Fibroblast of villous mesenchyme (primary cell): ENCODE measurements around the gene MMP28. TPM values are rescaled to one million over a fixed set of nuclear protein-coding genes. Genes with fewer than 3 reads are reported as not detected.

Experiments
- DNase-seq: peaks from one replicate; pipeline ENCODE4 v3.0.0-alpha.2; 2010; ENCODE audit warnings: low read depth
- H3K4me3 ChIP-seq: 2 replicates; pipeline ENCODE4 v1.5.1; 2011; ENCODE audit warnings: low read depth, mild to moderate bottlenecking, low read length
- total RNA-seq: library from RNA; depleted of rRNA; stranded (reverse); fragments of >200 nt; gene quantifications from 2 replicates; pipeline ENCODE4 v1.2.3, GENCODE V29; 2012
- TF ChIP-seq, protein P1 (sequence below): IDR thresholded peaks from 2 replicates; pipeline ENCODE4 v1.5.1; 2012; ENCODE audit warnings: low read depth, mild to moderate bottlenecking, low read length; ENCODE audit not compliant: insufficient read depth

The MMP28 gene
- total RNA-seq, 1 donor: under 0.01 TPM

DNA sequence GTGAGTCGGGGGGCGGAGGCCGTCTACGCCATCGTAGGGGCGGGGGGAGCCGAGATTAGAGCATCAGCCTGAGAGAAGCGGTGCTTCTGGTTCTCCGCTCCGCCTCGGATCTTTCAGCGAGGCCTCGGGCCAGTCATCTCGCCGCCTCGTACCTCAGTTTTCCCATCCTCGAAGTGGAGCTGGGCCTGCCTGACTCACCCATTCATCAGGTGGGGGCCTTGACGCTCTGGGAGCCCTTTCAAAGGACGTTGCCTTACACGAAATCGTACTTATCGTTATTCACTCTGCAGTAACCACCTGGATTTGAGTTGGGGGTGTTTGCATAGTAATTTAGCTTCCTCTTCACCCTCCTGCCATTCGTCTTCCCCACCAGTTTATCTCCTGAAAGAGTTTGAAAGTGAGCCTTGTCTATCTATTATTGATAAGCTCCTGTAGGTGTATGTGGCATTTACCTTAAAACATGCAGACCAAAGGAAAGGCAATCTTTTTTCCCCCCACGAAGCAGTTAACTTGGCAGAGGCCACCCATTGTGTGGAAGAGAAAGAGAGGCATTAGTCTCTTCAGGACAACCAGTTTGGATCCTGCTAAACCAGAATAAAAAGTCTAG, 14.5 kb upstream of the MMP28 start:
- peak overlapping the region; percentile 79 for H3K4me3 ChIP-seq
- DNase-seq: no peak
- TF ChIP-seq, protein P1, sequence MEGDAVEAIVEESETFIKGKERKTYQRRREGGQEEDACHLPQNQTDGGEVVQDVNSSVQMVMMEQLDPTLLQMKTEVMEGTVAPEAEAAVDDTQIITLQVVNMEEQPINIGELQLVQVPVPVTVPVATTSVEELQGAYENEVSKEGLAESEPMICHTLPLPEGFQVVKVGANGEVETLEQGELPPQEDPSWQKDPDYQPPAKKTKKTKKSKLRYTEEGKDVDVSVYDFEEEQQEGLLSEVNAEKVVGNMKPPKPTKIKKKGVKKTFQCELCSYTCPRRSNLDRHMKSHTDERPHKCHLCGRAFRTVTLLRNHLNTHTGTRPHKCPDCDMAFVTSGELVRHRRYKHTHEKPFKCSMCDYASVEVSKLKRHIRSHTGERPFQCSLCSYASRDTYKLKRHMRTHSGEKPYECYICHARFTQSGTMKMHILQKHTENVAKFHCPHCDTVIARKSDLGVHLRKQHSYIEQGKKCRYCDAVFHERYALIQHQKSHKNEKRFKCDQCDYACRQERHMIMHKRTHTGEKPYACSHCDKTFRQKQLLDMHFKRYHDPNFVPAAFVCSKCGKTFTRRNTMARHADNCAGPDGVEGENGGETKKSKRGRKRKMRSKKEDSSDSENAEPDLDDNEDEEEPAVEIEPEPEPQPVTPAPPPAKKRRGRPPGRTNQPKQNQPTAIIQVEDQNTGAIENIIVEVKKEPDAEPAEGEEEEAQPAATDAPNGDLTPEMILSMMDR: no peak

DNA sequence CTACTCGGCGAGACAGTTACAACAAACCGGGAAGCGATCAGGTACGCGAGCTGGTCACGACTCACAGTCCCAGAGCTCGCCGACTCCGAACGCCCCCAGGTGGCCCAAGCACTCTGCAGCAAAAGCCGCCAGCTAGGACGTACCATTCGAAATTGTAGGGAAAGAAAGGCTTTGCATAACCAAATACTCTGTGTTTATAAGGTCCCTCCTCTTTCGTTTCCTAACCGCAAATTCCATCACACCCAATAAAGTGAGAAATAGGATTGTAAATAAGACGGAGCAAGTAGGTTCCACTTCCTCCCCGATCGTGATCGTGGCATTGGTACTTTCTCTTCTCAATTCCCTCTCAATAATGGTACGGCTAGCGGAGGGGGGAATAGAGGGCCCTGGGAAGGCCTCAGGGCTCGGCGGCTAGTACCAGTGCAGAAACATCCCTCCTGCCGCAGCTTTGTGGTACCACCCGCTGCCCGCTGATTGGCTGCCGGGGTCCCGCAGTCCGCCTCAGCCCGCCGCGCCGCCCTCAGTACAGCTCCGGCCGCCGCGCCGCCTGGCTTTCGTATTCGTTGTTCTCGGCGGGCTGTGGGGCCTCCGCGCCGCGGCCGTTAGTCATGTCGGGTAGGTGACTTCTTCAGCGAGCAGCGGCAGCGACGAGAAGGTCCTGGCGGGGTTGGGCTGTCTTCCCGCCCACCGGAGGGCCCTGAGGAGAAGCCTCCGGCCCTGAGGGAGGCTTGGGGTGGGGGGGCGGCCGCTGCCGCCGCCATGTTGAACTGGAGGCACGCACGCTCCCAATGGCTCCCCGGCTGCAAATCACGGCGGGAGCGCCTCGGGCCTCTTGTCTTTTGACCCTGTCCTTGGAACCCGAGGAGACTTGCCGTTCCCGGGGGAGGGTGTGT, 13.8 kb upstream of the MMP28 start, which contains the start of gene TAF15:
TSS of gene TAF15 (plus strand) at position 523 of the 893 bp plus-strand sequence. CDS start at position 609, 86 bp downstream.
- TF ChIP-seq, protein P1: peak; percentile 74
- peak; percentile 100 for DNase-seq

DNA sequence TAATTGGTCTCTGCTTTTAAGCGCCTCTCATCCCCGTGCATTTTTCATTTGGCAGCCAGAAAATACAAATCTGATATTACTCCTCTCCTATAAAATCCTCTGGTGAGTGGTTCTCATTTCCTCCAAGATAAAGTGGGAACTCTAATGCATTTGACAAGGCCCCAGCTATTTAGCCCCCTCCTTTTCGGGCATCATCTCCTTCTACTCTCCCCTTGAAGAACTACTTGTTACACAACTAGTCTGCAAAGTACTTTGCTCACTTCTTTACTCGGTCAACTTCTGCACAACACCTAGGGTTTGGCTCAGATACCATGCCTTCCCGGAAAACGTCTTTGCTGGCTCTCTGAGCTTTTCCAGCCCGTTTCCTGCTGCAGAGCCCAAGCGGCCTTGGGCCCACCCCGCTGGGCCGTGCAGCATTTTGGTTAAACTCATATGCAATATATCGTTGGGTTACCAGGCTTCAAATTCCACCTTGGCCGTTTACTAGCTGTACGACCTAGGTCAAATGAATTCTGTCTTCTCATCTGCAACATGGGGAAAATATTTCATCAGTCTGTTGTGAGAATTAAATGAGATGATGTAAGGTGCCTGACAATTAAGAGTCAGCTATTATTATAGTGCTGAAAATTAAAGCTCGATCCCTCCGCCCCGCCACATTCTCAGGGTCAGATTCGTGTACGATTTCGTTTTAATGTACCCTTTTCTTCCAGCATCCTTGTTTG, 13.0 kb upstream of the MMP28 start:
- TF ChIP-seq, protein P1: no peak
- H3K4me3 ChIP-seq: peak overlapping the region; percentile 79
- no peak for DNase-seq

More for the DNA sequence above, 13.8 kb upstream of the MMP28 start, which contains the start of gene TAF15:
- peak within 1 kb of the TSS; percentile 79 for H3K4me3 ChIP-seq

DNA sequence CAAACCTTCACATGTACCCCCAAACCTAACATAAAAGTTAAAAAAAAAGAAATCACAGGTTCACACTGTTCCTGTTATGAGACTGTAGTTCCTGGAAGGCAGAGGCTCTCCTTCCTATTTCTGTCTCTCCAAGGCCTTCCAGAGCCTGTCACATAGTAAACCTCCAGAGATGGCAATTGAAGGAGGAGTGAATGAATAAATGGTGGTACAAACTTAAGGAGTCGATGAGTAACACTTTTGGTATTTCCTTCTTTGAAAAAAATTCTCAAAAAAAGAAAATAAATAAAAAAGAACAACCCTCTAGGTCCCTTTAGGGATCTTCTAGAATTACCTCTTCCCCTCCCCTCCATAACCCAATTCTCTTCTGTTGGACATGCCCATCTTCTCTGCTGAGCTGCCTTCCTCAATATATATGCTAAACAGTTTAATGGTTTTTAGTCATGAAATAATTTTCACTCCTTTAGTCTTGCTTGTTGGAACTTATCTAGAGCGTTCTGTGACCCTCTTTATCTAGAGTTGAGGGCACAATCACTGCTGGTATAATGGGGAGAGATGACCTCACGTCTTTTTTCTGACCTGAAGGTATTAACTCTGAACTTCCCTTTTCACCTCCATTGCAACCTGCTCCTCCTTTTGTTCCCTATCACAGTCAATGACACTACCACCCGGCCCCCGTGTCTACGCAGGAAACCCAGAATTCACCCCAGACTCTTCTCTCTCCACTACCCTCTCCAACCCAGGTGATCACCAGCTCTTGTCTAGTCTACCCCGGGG, 12.1 kb upstream of the MMP28 start:
- H3K4me3 ChIP-seq: no peak overlapping the region
- TF ChIP-seq, protein P1: no peak
- DNase-seq: peak; percentile 48

DNA sequence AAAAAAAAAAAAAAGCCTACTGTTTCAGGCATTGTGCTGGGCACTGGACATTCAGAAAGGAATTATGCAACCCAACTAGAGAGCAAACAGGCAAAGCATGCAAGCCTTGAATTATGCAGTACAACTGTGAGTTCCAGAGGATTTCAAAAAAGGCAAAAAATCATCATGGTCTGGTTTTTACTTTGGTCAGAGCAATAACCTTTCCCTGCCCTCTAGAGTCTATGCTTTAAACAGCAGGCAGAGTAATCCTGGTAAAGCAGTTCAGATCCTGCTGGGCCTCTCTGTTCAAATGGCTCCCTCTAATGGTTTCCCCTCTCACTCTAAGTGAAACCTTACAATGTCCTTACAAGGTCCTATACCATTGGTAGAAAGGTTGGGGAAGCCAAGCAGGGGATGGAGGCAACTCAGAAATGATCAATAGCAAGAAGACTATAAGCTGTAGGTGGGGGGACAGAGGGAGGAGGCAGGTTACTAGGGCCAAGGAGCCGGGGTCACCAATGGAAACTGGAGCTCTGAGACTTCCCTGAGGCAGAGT, 9.3 kb upstream of the MMP28 start:
- TF ChIP-seq, protein P1: peak; percentile 99
- DNase-seq: peak; percentile 97
- H3K4me3 ChIP-seq: no peak overlapping the region
